ENCODE results near the gene IVD. TPM values are rescaled to one million over a fixed set of nuclear protein-coding genes. Genes with fewer than 3 reads are reported as not detected.

Gene IVD
- total RNA-seq, 4 donors from 2014 or later = 27.4 to 34.1 (median 29.1) TPM

GRCh38 chr15:40410476-40410875 is 4.9 kb downstream of the IVD start:
- TF ChIP-seq CTCF (IDR thresholded peaks at IDR 0.05 in 4 of 5, conservative IDR thresholded peaks at IDR 0.05 in 1 of 5) = no peak
- no peak for TF ChIP-seq POLR2A (IDR thresholded peaks at IDR 0.05)
- no peaks in the 10 kb centered on the region for H3K27me3 ChIP-seq
- H3K4me1 ChIP-seq = peaks cover 0 to 4% of the 10 kb centered on the region in 2 donors
- no peak overlapping the region for H3K4me3 ChIP-seq
- DNase-seq = no peak
- no peaks in the 10 kb centered on the region for H3K9me3 ChIP-seq
- H3K27ac ChIP-seq = no peak overlapping the region
- H3K36me3 ChIP-seq = peaks cover 0 to 50% of the 10 kb centered on the region in 2 donors
- intact Hi-C loops (cut with DNase I; ENCODE audit: low total_unique reads) = no loop called here
- no peak for ATAC-seq
- in situ Hi-C loops (cut with MboI; ENCODE audit: low sequenced_read_pairs in 4 of 4) = loop anchor here in 1 of 4 donors (25.0 kb wide), 1 partner anchor 373 kb away; the partner anchor contains the start of gene SRP14

GRCh38 chr15:40412095-40412759 is 6.6 kb downstream of the IVD start:
- no peaks in the 10 kb centered on the region for H3K4me1 ChIP-seq
- H3K4me3 ChIP-seq = no peak overlapping the region
- intact Hi-C loops (cut with DNase I; ENCODE audit: low total_unique reads) (no loop called here), in situ Hi-C loops (cut with MboI; ENCODE audit: low sequenced_read_pairs in 4 of 4) (loop anchor here in 1 of 4 donors (25.0 kb wide), 1 partner anchor 375 kb away; the partner anchor contains the start of gene SRP14)
- peaks cover 0 to 64% of the 10 kb centered on the region in 2 donors for H3K36me3 ChIP-seq
- TF ChIP-seq POLR2A (IDR thresholded peaks at IDR 0.05) (no peak), CTCF (IDR thresholded peaks at IDR 0.05 in 4 of 5, conservative IDR thresholded peaks at IDR 0.05 in 1 of 5) (no peak)
- DNase-seq (no peak), ATAC-seq (peak in 1 of 2 donors; percentile 30)
- no peaks in the 10 kb centered on the region for H3K9me3 ChIP-seq
- H3K27me3 ChIP-seq = no peaks in the 10 kb centered on the region
- no peak overlapping the region for H3K27ac ChIP-seq

- no peaks in the 10 kb centered on the region for H3K9me3 ChIP-seq
- H3K4me1 ChIP-seq = no peaks in the 10 kb centered on the region
Measured at GRCh38 chr15:40413036-40413435, 7.4 kb downstream of the IVD start.

GRCh38 chr15:40414816-40415215 is 9.2 kb downstream of the IVD start:
- Histone ChIP-seq H3K9me3 (no peaks in the 10 kb centered on the region), H3K36me3 (peaks cover 0 to 62% of the 10 kb centered on the region in 2 donors), H3K4me1 (no peaks in the 10 kb centered on the region), H3K27me3 (no peaks in the 10 kb centered on the region), H3K27ac (no peak overlapping the region), H3K4me3 (no peak overlapping the region)
- ATAC-seq (no peak), DNase-seq (no peak)
- intact Hi-C loops (cut with DNase I; ENCODE audit: low total_unique reads) = no loop called here
- in situ Hi-C loops (cut with MboI; ENCODE audit: low sequenced_read_pairs in 4 of 4) = loop anchor here in 1 of 4 donors (25.0 kb wide), 1 partner anchor 378 kb away; the partner anchor contains the start of gene SRP14
- TF ChIP-seq CTCF (IDR thresholded peaks at IDR 0.05 in 4 of 5, conservative IDR thresholded peaks at IDR 0.05 in 1 of 5) (no peak), POLR2A (IDR thresholded peaks at IDR 0.05) (no peak)

More at GRCh38 chr15:40413036-40413435, 7.4 kb downstream of the IVD start:
- Histone ChIP-seq H3K27me3 (no peaks in the 10 kb centered on the region), H3K27ac (no peak overlapping the region), H3K4me3 (no peak overlapping the region), H3K36me3 (peaks cover 0 to 58% of the 10 kb centered on the region in 2 donors)
- DNase-seq (no peak), ATAC-seq (no peak)
- intact Hi-C loops (cut with DNase I; ENCODE audit: low total_unique reads) (no loop called here), in situ Hi-C loops (cut with MboI; ENCODE audit: low sequenced_read_pairs in 4 of 4) (loop anchor here in 1 of 4 donors (25.0 kb wide), 1 partner anchor 376 kb away; the partner anchor contains the start of gene SRP14)
- TF ChIP-seq CTCF (IDR thresholded peaks at IDR 0.05 in 4 of 5, conservative IDR thresholded peaks at IDR 0.05 in 1 of 5) (no peak), POLR2A (IDR thresholded peaks at IDR 0.05) (no peak)
